OCI-LY7 (cell line): ENCODE measurements around the gene ACSL6. TPM values are rescaled to one million over a fixed set of nuclear protein-coding genes. Genes with fewer than 3 reads are reported as not detected.

Experiments used
- BruUV-seq: library from RNA; stranded (reverse); fragments of 400-500 nt; replicated peaks from 2 replicates; lab custom pipeline; 2021; lab: Mats Ljungman, UMichigan
- CTCF ChIA-PET: fragments of 300-600 bp; sonication (Branson Sonifier 250); formaldehyde crosslinking; loops from one replicate; lab custom pipeline; 2022; ENCODE audit warnings: antibody characterized with exemption; ENCODE audit not compliant: unreplicated experiment; lab: Charles Lee
- POLR2A ChIA-PET: fragments of 300-600 bp; sonication (Branson Sonifier 250); formaldehyde crosslinking; loops from one replicate; lab custom pipeline; 2022; ENCODE audit warnings: antibody characterized with exemption; lab: Charles Lee
- DNase-seq: peaks from one replicate; pipeline ENCODE4 v3.0.0-alpha.2; 2015; ENCODE audit warnings: low spot score
- H2AFZ ChIP-seq: fragments of 200-600 bp; sonication (generic), shearing (Covaris generic); 2 replicates; pipeline ENCODE4 v1.6.1; 2014; ENCODE audit warnings: mild to moderate bottlenecking, antibody characterized with exemption, low read length, moderate library complexity
- H3K27ac ChIP-seq: fragments of 200-600 bp; sonication (generic); 2 replicates; pipeline ENCODE4 v1.5.1; 2014; ENCODE audit warnings: mixed run types, low read depth, mild to moderate bottlenecking, moderate library complexity, low read length, inconsistent platforms; ENCODE audit not compliant: poor library complexity, severe bottlenecking
- H3K36me3 ChIP-seq: fragments of 200-600 bp; sonication (generic); 2 replicates; pipeline ENCODE4 v1.6.1; 2014; ENCODE audit warnings: mild to moderate bottlenecking, antibody characterized with exemption, low read length, moderate library complexity, mixed read lengths; ENCODE audit not compliant: insufficient read depth
- H3K4me1 ChIP-seq: fragments of 200-600 bp; sonication (generic); 2 replicates; pipeline ENCODE4 v1.5.1; 2014; ENCODE audit warnings: mild to moderate bottlenecking, low read length; ENCODE audit not compliant: insufficient read depth, poor library complexity, severe bottlenecking
- H3K4me2 ChIP-seq: fragments of 200-600 bp; sonication (generic); 2 replicates; pipeline ENCODE4 v1.6.1; 2014; ENCODE audit warnings: mild to moderate bottlenecking, low read length
- H3K4me3 ChIP-seq: fragments of 200-600 bp; sonication (generic); 2 replicates; pipeline ENCODE4 v1.5.1; 2014; ENCODE audit warnings: mild to moderate bottlenecking, low read depth, low read length; ENCODE audit not compliant: poor library complexity, severe bottlenecking
- H3K79me2 ChIP-seq: fragments of 200-600 bp; sonication (generic); 2 replicates; pipeline ENCODE4 v1.6.1; 2016; ENCODE audit warnings: low read depth, mild to moderate bottlenecking, low read length, moderate library complexity, mixed read lengths; ENCODE audit not compliant: insufficient read depth
- H3K9me2 ChIP-seq: fragments of 200-600 bp; sonication (generic); 2 replicates; pipeline ENCODE4 v1.6.1; 2016; ENCODE audit warnings: mild to moderate bottlenecking, low read length, mixed read lengths; ENCODE audit not compliant: insufficient read depth
- H3K9me3 ChIP-seq: fragments of 200-600 bp; sonication (generic); 2 replicates; pipeline ENCODE4 v1.6.1; 2014; ENCODE audit warnings: mild to moderate bottlenecking, mixed run types, low read length, mixed read lengths
- H4K20me1 ChIP-seq: fragments of 200-600 bp; sonication (generic); 2 replicates; pipeline ENCODE4 v1.6.1; 2014; ENCODE audit warnings: mild to moderate bottlenecking, antibody characterized with exemption, low read length, moderate library complexity, mixed read lengths; ENCODE audit not compliant: insufficient read depth
- EZH2phosphoT487 ChIP-seq: fragments of 200-600 bp; sonication (generic); IDR thresholded peaks from 2 replicates; pipeline ENCODE4 v1.6.1; 2018; ENCODE audit warnings: low read depth, borderline replicate concordance, mild to moderate bottlenecking, mixed run types, antibody characterized with exemption, low read length, moderate library complexity, mixed read lengths
- intact Hi-C: fragments of 100-400 bp; cut with micrococcal nuclease; formaldehyde crosslinking; loops from one replicate; pipeline ENCODE4 v1.10.0; 2022; ENCODE audit not compliant: unreplicated experiment
- total RNA-seq, 2 experiments: library from RNA; depleted of rRNA in 1 of 2; stranded (reverse); fragments of >200 nt in 1 of 2; shearing (Covaris generic) in 1 of 2; gene quantifications; 2 replicates each; pipeline ENCODE4 v1.2.3, GENCODE V29; 2014 to 2022
- TF ChIP-seq, protein P1 (sequence below): fragments of 200-600 bp; sonication (generic); conservative IDR thresholded peaks from 2 replicates; pipeline ENCODE4 v1.5.1; 2014; ENCODE audit warnings: mild to moderate bottlenecking, antibody characterized with exemption, low read length, moderate library complexity, mixed read lengths

The ACSL6 gene
- total RNA-seq, 2 experiments from 2014 or later = not detected

DNA sequence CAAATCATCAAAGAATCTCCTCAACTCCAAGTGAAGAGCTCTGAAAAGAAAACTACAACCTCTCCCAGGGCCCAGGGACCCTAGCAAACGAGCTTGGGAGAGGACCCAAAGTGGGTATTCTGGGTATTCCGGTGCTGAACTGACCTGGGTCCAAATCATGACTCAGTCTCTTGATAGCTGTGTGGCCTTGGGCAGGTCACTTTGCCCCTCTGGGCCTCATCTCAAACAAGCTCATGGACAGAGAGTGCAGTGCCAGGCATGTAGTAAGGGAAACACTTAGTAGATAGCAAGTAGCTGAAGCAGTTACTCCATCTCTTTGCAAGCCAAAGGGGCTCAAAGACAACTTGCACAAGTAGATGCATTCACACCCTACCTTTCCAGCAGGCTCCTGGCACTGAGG lies 12.4 kb downstream of the ACSL6 start:
- ChIA-PET POLR2A (interaction anchor here (1.0 kb wide), 1 partner anchor 73 kb away, joined by 3 read pairs; no protein-coding TSS in a partner anchor), CTCF (interaction anchor here (0.6 kb wide), 1 partner anchor 11 kb away, joined by 18 read pairs; no protein-coding TSS in a partner anchor)
- H3K4me3 ChIP-seq = no peak overlapping the region
- H4K20me1 ChIP-seq = no peaks in the 10 kb centered on the region
- H3K27ac ChIP-seq = no peak overlapping the region
- no peaks in the 10 kb centered on the region for H3K9me2 ChIP-seq
- H3K79me2 ChIP-seq = no peaks in the 10 kb centered on the region
- no TSS peak for BruUV-seq
- intact Hi-C loops = no loop called here
- no peaks in the 10 kb centered on the region for H3K4me1 ChIP-seq
- H3K36me3 ChIP-seq = no peaks in the 10 kb centered on the region
- no peak for DNase-seq
- H2AFZ ChIP-seq = no peak overlapping the region; the same call in 1 of the 2 replicates
- no peaks in the 10 kb centered on the region for H3K9me3 ChIP-seq
- TF ChIP-seq, protein P1, sequence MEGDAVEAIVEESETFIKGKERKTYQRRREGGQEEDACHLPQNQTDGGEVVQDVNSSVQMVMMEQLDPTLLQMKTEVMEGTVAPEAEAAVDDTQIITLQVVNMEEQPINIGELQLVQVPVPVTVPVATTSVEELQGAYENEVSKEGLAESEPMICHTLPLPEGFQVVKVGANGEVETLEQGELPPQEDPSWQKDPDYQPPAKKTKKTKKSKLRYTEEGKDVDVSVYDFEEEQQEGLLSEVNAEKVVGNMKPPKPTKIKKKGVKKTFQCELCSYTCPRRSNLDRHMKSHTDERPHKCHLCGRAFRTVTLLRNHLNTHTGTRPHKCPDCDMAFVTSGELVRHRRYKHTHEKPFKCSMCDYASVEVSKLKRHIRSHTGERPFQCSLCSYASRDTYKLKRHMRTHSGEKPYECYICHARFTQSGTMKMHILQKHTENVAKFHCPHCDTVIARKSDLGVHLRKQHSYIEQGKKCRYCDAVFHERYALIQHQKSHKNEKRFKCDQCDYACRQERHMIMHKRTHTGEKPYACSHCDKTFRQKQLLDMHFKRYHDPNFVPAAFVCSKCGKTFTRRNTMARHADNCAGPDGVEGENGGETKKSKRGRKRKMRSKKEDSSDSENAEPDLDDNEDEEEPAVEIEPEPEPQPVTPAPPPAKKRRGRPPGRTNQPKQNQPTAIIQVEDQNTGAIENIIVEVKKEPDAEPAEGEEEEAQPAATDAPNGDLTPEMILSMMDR = no peak
- no peak for TF ChIP-seq EZH2phosphoT487
- H3K4me2 ChIP-seq = no peak overlapping the region

DNA sequence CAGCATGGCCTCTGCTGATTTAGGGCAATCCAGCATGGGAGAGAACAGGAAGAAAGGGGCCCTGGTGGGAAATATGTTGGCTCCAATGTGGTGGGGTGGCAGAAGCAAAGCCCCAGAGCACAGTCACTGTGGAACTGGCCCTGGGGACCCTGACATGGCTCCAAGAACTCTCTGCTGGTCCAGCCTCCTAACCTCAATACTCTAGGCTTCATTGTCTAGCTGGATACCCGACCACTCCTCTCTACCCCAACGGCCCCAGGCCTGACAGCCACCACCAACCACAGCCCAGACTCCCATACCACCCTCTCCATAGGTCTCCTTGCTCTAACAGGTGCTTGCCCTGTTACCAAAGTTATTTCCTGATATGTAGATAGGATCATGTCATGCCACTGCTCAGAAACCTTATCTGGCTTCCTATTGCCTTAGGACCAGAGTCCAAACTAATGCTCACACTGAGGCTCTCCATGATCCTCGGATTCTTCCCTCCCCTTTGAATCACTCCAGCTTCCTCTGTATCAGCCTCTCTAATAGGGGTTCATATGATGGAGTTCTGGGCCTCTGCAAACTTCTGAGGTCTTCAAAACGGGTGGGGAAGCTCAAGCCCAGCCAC lies 12.9 kb downstream of the ACSL6 start:
- no peak for DNase-seq
- CTCF ChIA-PET = no interaction called here
- POLR2A ChIA-PET = interaction anchor here (1.0 kb wide), 1 partner anchor 72 kb away, joined by 3 read pairs; no protein-coding TSS in a partner anchor
- Histone ChIP-seq H3K9me2 (no peaks in the 10 kb centered on the region), H3K79me2 (no peaks in the 10 kb centered on the region), H3K4me3 (no peak overlapping the region), H3K27ac (no peak overlapping the region), H4K20me1 (no peaks in the 10 kb centered on the region), H3K36me3 (no peaks in the 10 kb centered on the region), H3K4me2 (no peak overlapping the region), H3K4me1 (no peaks in the 10 kb centered on the region), H2AFZ (no peak overlapping the region), H3K9me3 (no peaks in the 10 kb centered on the region)
- BruUV-seq = no TSS peak
- no peak for TF ChIP-seq EZH2phosphoT487
- TF ChIP-seq, protein P1 = no peak
- intact Hi-C loops = no loop called here

DNA sequence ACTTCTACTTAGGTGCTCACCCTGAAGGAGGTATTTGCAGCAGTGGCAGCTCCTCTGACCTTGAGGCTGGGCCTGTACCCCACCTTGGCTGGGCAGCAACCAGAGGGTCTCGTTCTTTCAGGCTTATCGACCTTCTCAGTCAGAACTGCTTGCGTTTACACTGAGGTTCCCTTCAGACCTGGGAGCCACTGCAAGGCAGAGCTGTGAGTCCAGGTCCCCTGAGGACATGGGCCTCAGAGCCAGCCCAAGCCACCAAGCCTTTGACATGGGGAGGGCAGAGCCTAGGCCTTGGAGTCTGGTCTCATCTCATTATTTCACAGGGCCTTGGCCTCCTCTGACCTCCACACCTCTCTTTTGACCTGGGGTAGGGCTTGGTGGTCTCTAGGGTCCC lies 13.7 kb downstream of the ACSL6 start:
- Histone ChIP-seq H3K4me1 (no peaks in the 10 kb centered on the region), H3K27ac (no peak overlapping the region), H3K9me3 (no peaks in the 10 kb centered on the region), H4K20me1 (no peaks in the 10 kb centered on the region), H3K4me3 (no peak overlapping the region), H2AFZ (no peak overlapping the region), H3K79me2 (no peaks in the 10 kb centered on the region), H3K4me2 (no peak overlapping the region), H3K9me2 (no peaks in the 10 kb centered on the region), H3K36me3 (no peaks in the 10 kb centered on the region)
- CTCF ChIA-PET = no interaction called here
- POLR2A ChIA-PET = no interaction called here
- TF ChIP-seq, protein P1 = no peak
- no peak for TF ChIP-seq EZH2phosphoT487
- BruUV-seq = no TSS peak
- intact Hi-C loops = no loop called here
- no peak for DNase-seq
